Panc1 (cell line): Measurements from ENCODE around the gene STPG4.
"Not testable (repeated sequence)": the region's sequence is repeated elsewhere in the genome, so short reads cannot be mapped to it uniquely, and the experiment has no call there.

Experiments used
- CTCF ChIP-seq: fragments of 450-650 bp; IDR thresholded peaks from 2 replicates; pipeline ENCODE4 v1.5.1; 2017; ENCODE audit warnings: mild to moderate bottlenecking
- POLR2AphosphoS5 ChIP-seq: IDR thresholded peaks from 2 replicates; pipeline ENCODE4 v1.6.1; 2012; ENCODE audit warnings: mild to moderate bottlenecking, low read depth, low read length, moderate library complexity

- TF ChIP-seq CTCF, POLR2AphosphoS5: not testable (repeated sequence)
Observed at GRCh38 chr2:47168895-47169294, 13.8 kb upstream of the STPG4 start.
